ENCODE measurements around the gene NFE2L2.
"Not testable (repeated sequence)": the region's sequence is repeated elsewhere in the genome, so short reads cannot be mapped to it uniquely, and the experiment has no call there.

NFE2L2 gene

GRCh38 chr2:177264693-177265587 is at the start of gene NFE2L2:
Gene NFE2L2 (minus strand): TSS chr2:177264727. CDS start chr2:177264576, 151 bp downstream.
- in situ Hi-C loops (cut with MboI; ENCODE audit: low pct_unique_long_range_greater_than_20kb, low sequenced_read_pairs, unreplicated experiment), result no loop called here
- peak; percentile 42 for TF ChIP-seq CTCF (IDR thresholded peaks at IDR 0.05; ENCODE audit: extremely low read depth, insufficient read depth, missing control alignments)
- peak; percentile 97 for DNase-seq (ENCODE audit: low spot score)

GRCh38 chr2:177314194-177314593 is 49.7 kb upstream of the NFE2L2 start:
- in situ Hi-C loops (cut with MboI; ENCODE audit: low pct_unique_long_range_greater_than_20kb, low sequenced_read_pairs, unreplicated experiment), result no loop called here

GRCh38 chr2:177313162-177313781 is 48.7 kb upstream of the NFE2L2 start:
- in situ Hi-C loops (cut with MboI; ENCODE audit: low pct_unique_long_range_greater_than_20kb, low sequenced_read_pairs, unreplicated experiment), result no loop called here
- no peak for TF ChIP-seq CTCF (IDR thresholded peaks at IDR 0.05; ENCODE audit: extremely low read depth, insufficient read depth, missing control alignments)
- no peak for DNase-seq (ENCODE audit: low spot score)

More at GRCh38 chr2:177314194-177314593, 49.7 kb upstream of the NFE2L2 start:
- no peak for DNase-seq (ENCODE audit: low spot score)
- no peak for TF ChIP-seq CTCF (IDR thresholded peaks at IDR 0.05; ENCODE audit: extremely low read depth, insufficient read depth, missing control alignments)

GRCh38 chr2:177312562-177312961 is 48.0 kb upstream of the NFE2L2 start:
- no peak for DNase-seq (ENCODE audit: low spot score)
- TF ChIP-seq CTCF (IDR thresholded peaks at IDR 0.05; ENCODE audit: extremely low read depth, insufficient read depth, missing control alignments), result no peak
- in situ Hi-C loops (cut with MboI; ENCODE audit: low pct_unique_long_range_greater_than_20kb, low sequenced_read_pairs, unreplicated experiment), result no loop called here

GRCh38 chr2:177309672-177310309 is 45.3 kb upstream of the NFE2L2 start:
- in situ Hi-C loops (cut with MboI; ENCODE audit: low pct_unique_long_range_greater_than_20kb, low sequenced_read_pairs, unreplicated experiment); DNase-seq (ENCODE audit: low spot score): not testable (repeated sequence)

GRCh38 chr2:177306550-177306949 is 42.0 kb upstream of the NFE2L2 start:
- in situ Hi-C loops (cut with MboI; ENCODE audit: low pct_unique_long_range_greater_than_20kb, low sequenced_read_pairs, unreplicated experiment), result no loop called here
- DNase-seq (ENCODE audit: low spot score), result no peak
- no peak for TF ChIP-seq CTCF (IDR thresholded peaks at IDR 0.05; ENCODE audit: extremely low read depth, insufficient read depth, missing control alignments)
